T-cell (primary cell): ENCODE data around the gene KIAA1549. TPM values are rescaled to one million over a fixed set of nuclear protein-coding genes. Genes with fewer than 3 reads are reported as not detected.

Experiments used
- ATAC-seq, 4 experiments: fragments of 200-7000 bp in 3 of 4; fragments of 150-1000 bp in 1 of 4; cut with Tn5 transposase; replicated peaks in 1 of 4; 1 replicate in 3 of 4; 2 replicates in 1 of 4; pipeline ENCODE4 v1.10.0; 2021; ENCODE audit warnings: moderate library complexity in 3 of 4, mild to moderate bottlenecking in 2 of 4, moderate number of reproducible peaks in 1 of 4
- CTCF ChIA-PET, 2 donors: fragments of 300-600 bp; sonication (Branson Sonifier 250); formaldehyde crosslinking; loops; one replicate each; lab custom pipeline; 2022; ENCODE audit warnings: antibody characterized with exemption in 2 of 2; lab: Charles Lee
- POLR2A ChIA-PET, 2 donors: fragments of 300-600 bp; sonication (Branson Sonifier 250); formaldehyde crosslinking; loops; one replicate each; lab custom pipeline; 2022; ENCODE audit warnings: antibody characterized with exemption in 2 of 2; lab: Charles Lee
- DNase-seq, 35 experiments: peaks; one replicate each; pipeline versions ENCODE4 v3.0.0 to v3.0.0-alpha.2; 2013 to 2023
- H3K27ac ChIP-seq: one replicate; pipeline ENCODE4 v1.5.1; 2013; ENCODE audit warnings: low read length
- H3K27me3 ChIP-seq, 2 experiments: replicated peaks in 1 of 2; 1 replicate in 1 of 2; 2 replicates in 1 of 2; pipeline versions ENCODE4 v1.6.1 to v1.7.0; 2013; ENCODE audit warnings: low read length in 1 of 2, mixed read lengths in 1 of 2; ENCODE audit not compliant: control insufficient read depth in 2 of 2, insufficient read depth in 2 of 2; ENCODE audit errors: extremely low read depth in 1 of 2
- H3K36me3 ChIP-seq, 2 donors: 1 replicate in 1 of 2; 2 replicates in 1 of 2; pipeline versions ENCODE4 v1.6.1 to v1.7.0; 2013; ENCODE audit warnings: low read length in 1 of 2; ENCODE audit not compliant: control insufficient read depth in 2 of 2, insufficient read depth in 1 of 2; ENCODE audit errors: extremely low read depth in 1 of 2
- H3K4me1 ChIP-seq, 2 experiments: 1 replicate in 1 of 2; 2 replicates in 1 of 2; pipeline versions ENCODE4 v1.6.1 to v1.7.0; 2013; ENCODE audit warnings: low read length in 2 of 2, mixed read lengths in 1 of 2; ENCODE audit not compliant: insufficient read depth in 2 of 2, control insufficient read depth in 1 of 2; ENCODE audit errors: extremely low read depth in 1 of 2
- H3K4me3 ChIP-seq, 2 donors: 1 replicate in 1 of 2; 2 replicates in 1 of 2; pipeline versions ENCODE4 v1.5.1 to v1.7.0; 2013; ENCODE audit warnings: mild to moderate bottlenecking in 2 of 2, low read length in 1 of 2, moderate library complexity in 1 of 2; ENCODE audit not compliant: control insufficient read depth in 1 of 2; ENCODE audit errors: extremely low read depth in 1 of 2
- H3K9me3 ChIP-seq: 2 replicates; pipeline ENCODE4 v1.7.0; 2013
- H3K27ac Mint-ChIP-seq, 2 donors: one replicate each; pipeline ENCODE4 v1.8.0; 2020 to 2021; ENCODE audit warnings: mild to moderate bottlenecking in 2 of 2, mixed read lengths in 2 of 2
- H3K27me3 Mint-ChIP-seq, 2 donors: one replicate each; pipeline ENCODE4 v1.8.0; 2021 to 2022; ENCODE audit warnings: mixed read lengths in 2 of 2
- H3K36me3 Mint-ChIP-seq: one replicate; pipeline ENCODE4 v1.8.0; 2021; ENCODE audit warnings: mixed read lengths
- H3K4me1 Mint-ChIP-seq, 3 donors: one replicate each; pipeline ENCODE4 v1.8.0; 2020 to 2022; ENCODE audit warnings: mixed read lengths in 3 of 3, mild to moderate bottlenecking in 1 of 3
- H3K4me3 Mint-ChIP-seq, 3 donors: one replicate each; pipeline ENCODE4 v1.8.0; 2020 to 2022; ENCODE audit warnings: mild to moderate bottlenecking in 3 of 3, mixed read lengths in 3 of 3, moderate library complexity in 3 of 3
- H3K9me3 Mint-ChIP-seq, 3 donors: one replicate each; pipeline ENCODE4 v1.8.0; 2020 to 2022; ENCODE audit warnings: mixed read lengths in 3 of 3
- WGBS: methylation state at CpG from one replicate; pipeline ENCODE4 v1.1.5; 2013; ENCODE audit warnings: missing lambda C conversion rate; ENCODE audit not compliant: insufficient coverage; 5-methylcytosine and 5-hydroxymethylcytosine counted together
- total RNA-seq, 35 experiments: library from RNA in 6 of 35; stranded (reverse) in 6 of 35; fragments of 120-200 nt in 1 of 35; gene quantifications; one replicate each; pipeline versions ENCODE4 v1.2.1 to v1.2.4 and lab custom pipeline; 2013 to 2026

Gene KIAA1549
- total RNA-seq, 5 donors from 2014 or later (not counting 1 experiment from before 2014, with no cell fraction given), result 0.05 to 0.29 (median 0.15) TPM

DNA sequence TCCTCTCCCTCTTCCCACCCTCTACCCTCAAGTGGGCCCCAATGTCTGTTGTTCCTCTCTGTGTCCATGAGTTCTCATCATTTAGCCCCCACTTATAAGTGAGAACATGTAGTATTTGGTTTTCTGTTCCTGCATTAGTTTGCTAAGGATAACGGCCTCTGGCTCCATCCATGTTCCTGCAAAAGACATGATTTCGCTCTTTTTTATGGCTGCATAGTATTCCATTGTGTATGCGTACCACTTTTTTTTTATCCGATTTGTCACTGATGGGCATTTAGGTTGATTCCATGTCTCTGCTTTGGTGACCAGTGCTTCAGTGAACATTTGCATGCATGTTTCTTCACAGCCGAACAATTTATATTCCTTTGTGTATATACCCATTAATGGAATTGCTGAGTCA, 131.5 kb downstream of the KIAA1549 start:
- 80% methylated on average over 4 of the region's 5 CpGs for WGBS

DNA sequence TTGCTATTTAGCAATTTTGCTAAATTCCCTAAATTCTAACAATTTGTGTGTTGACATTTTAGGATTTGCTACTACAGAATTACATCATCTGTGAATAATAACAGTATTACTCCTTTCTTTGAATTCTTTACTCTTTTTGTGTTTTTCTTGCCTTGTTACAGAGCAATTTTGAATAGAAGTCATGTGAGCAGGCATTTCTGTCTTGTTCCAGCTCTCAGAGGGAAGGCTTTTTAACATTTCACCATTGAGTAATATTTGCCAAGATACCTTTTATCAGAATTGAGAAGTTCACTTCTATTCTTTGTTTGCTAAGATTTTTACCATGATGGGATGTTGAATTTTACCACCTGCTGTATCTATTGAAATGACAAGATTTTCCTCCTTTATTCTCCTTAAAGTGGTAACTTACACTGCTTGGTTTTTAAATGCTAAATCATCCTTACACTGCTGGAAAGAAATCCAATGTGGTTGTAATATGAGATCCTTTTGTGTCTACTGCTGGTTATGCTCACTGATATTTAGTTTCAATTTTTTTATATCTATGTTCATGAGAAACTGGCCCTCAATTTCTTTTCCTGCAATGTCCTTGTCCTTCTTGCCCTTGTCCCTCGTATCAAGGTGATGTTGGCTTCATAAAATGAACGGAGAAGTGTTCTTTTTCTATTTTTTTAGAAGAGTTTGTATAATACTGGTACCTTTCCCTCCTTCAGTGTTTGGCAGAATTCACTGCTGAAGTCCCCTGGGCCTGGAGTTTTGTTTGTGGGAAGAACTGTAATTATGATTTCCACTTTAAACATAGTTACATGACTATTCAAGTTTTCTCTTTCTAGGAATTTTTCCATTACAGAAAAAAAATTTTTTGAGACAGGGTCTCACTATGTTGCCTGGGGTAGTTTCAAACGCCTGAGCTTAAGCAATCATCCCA, 132.9 kb downstream of the KIAA1549 start:
- Mint-ChIP-seq H3K27ac (no peak overlapping the region), H3K9me3 (peaks cover 0 to 7% (median 0%) of the 10 kb centered on the region in 3 donors), H3K36me3 (no peaks in the 10 kb centered on the region), H3K27me3 (no peaks in the 10 kb centered on the region), H3K4me3 (no peak overlapping the region), H3K4me1 (no peaks in the 10 kb centered on the region)
- Histone ChIP-seq H3K36me3 (no peaks in the 10 kb centered on the region), H3K4me1 (no peaks in the 10 kb centered on the region), H3K27ac (no peak overlapping the region), H3K27me3 (no peaks in the 10 kb centered on the region), H3K9me3 (no peaks in the 10 kb centered on the region), H3K4me3 (no peak overlapping the region)
- ChIA-PET CTCF (no interaction called here), POLR2A (no interaction called here)
- DNase-seq (no peak), ATAC-seq (no peak)
- no CpG with 5 or more reads among the region's 3 CpGs for WGBS

More for the DNA sequence above, 131.5 kb downstream of the KIAA1549 start:
- Histone ChIP-seq H3K27ac (no peak overlapping the region), H3K36me3 (no peaks in the 10 kb centered on the region), H3K27me3 (no peaks in the 10 kb centered on the region), H3K4me3 (no peak overlapping the region), H3K9me3 (no peaks in the 10 kb centered on the region), H3K4me1 (no peaks in the 10 kb centered on the region)
- ChIA-PET POLR2A (no interaction called here), CTCF (no interaction called here)
- DNase-seq, result no peak
- H3K4me1 Mint-ChIP-seq, result no peaks in the 10 kb centered on the region
- H3K27ac Mint-ChIP-seq, result no peak overlapping the region
- peaks cover 0 to 7% (median 0%) of the 10 kb centered on the region in 3 donors for H3K9me3 Mint-ChIP-seq
- H3K36me3 Mint-ChIP-seq, result no peaks in the 10 kb centered on the region
- H3K27me3 Mint-ChIP-seq, result no peaks in the 10 kb centered on the region
- no peak overlapping the region for H3K4me3 Mint-ChIP-seq
- ATAC-seq, result no peak

DNA sequence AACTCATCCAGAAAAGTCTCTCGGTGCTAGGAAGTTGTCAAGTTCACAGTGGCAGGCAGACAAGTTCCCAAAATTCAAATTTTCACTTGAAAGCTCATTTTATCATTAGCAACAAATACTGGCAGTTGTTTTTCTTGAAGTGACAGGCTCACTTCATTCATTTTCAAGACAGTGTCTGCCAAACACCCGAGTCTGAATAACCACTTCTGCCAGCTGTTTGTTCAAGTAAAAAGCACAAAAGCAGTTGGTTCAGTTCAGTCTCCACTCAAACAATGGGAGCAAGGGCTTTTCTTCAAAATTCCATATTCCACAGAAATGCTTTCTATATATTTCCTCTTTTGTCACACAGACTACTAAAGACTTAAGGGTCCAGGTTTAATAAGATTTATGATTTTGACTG, 135.5 kb downstream of the KIAA1549 start:
- peaks cover 0 to 7% (median 0%) of the 10 kb centered on the region in 3 donors for H3K9me3 Mint-ChIP-seq
- ChIA-PET CTCF (no interaction called here), POLR2A (no interaction called here)
- no peaks in the 10 kb centered on the region for H3K36me3 Mint-ChIP-seq
- 20% methylated on average over 2 of the region's 2 CpGs for WGBS
- H3K27ac Mint-ChIP-seq, result no peak overlapping the region
- no peak overlapping the region for H3K4me3 Mint-ChIP-seq
- H3K27ac ChIP-seq, result no peak overlapping the region
- peaks cover under 1 to 6% of the 10 kb centered on the region in 2 donors for H3K27me3 Mint-ChIP-seq
- ATAC-seq, result no peak
- no peaks in the 10 kb centered on the region for H3K4me1 ChIP-seq
- no peak for DNase-seq
- no peaks in the 10 kb centered on the region for H3K36me3 ChIP-seq
- H3K4me1 Mint-ChIP-seq, result no peaks in the 10 kb centered on the region
- H3K27me3 ChIP-seq, result peaks cover 0 to 10% of the 10 kb centered on the region in 2 experiments
- no peak overlapping the region for H3K4me3 ChIP-seq
- H3K9me3 ChIP-seq, result no peaks in the 10 kb centered on the region

- Mint-ChIP-seq H3K4me3 (no peak overlapping the region), H3K9me3 (no peaks in the 10 kb centered on the region), H3K4me1 (no peaks in the 10 kb centered on the region), H3K27me3 (peaks cover 9 to 18% of the 10 kb centered on the region in 2 donors), H3K27ac (no peak overlapping the region), H3K36me3 (no peaks in the 10 kb centered on the region)
- no peaks in the 10 kb centered on the region for H3K9me3 ChIP-seq
- no peak for ATAC-seq
- peaks cover 0 to 16% of the 10 kb centered on the region in 2 experiments for H3K27me3 ChIP-seq
- 94% methylated on average over 15 of the region's 20 CpGs for WGBS
- no peak overlapping the region for H3K4me3 ChIP-seq
- ChIA-PET CTCF (no interaction called here), POLR2A (interaction anchor here in 1 of 2 donors (0.6 kb wide), 1 partner anchor 89 kb away, joined by 18 read pairs; no protein-coding TSS in a partner anchor)
- H3K36me3 ChIP-seq, result no peaks in the 10 kb centered on the region
- H3K27ac ChIP-seq, result no peak overlapping the region
- no peak for DNase-seq
- H3K4me1 ChIP-seq, result no peaks in the 10 kb centered on the region
Measured at GRCh38 chr7:138843632-138844580, 137.3 kb downstream of the KIAA1549 start.

GRCh38 chr7:138842111-138842510, 139.1 kb downstream of the KIAA1549 start:
- ATAC-seq (no peak), DNase-seq (no peak)
- H3K36me3 ChIP-seq, result no peaks in the 10 kb centered on the region
- no peak overlapping the region for H3K27ac ChIP-seq
- H3K9me3 ChIP-seq, result no peaks in the 10 kb centered on the region
- POLR2A ChIA-PET, result no interaction called here
- H3K4me1 ChIP-seq, result no peaks in the 10 kb centered on the region
- no peaks in the 10 kb centered on the region for H3K4me1 Mint-ChIP-seq
- CTCF ChIA-PET, result no interaction called here
- WGBS, result 53% methylated on average over 6 of the region's 12 CpGs
- no peaks in the 10 kb centered on the region for H3K9me3 Mint-ChIP-seq
- H3K27ac Mint-ChIP-seq, result no peak overlapping the region
- no peaks in the 10 kb centered on the region for H3K36me3 Mint-ChIP-seq
- peaks cover 9 to 18% of the 10 kb centered on the region in 2 donors for H3K27me3 Mint-ChIP-seq
- peaks cover 0 to 24% of the 10 kb centered on the region in 2 experiments for H3K27me3 ChIP-seq
- H3K4me3 ChIP-seq, result no peak overlapping the region
- H3K4me3 Mint-ChIP-seq, result no peak overlapping the region

GRCh38 chr7:138838166-138838565, 143.0 kb downstream of the KIAA1549 start:
- Mint-ChIP-seq H3K9me3 (no peaks in the 10 kb centered on the region), H3K4me1 (peaks cover 0 to 7% (median 5%) of the 10 kb centered on the region in 3 donors), H3K4me3 (no peak overlapping the region), H3K36me3 (no peaks in the 10 kb centered on the region), H3K27ac (no peak overlapping the region), H3K27me3 (peaks cover 17 to 28% of the 10 kb centered on the region in 2 donors)
- Histone ChIP-seq H3K36me3 (no peaks in the 10 kb centered on the region), H3K9me3 (no peaks in the 10 kb centered on the region), H3K27ac (no peak overlapping the region), H3K27me3 (peaks cover 0 to 39% of the 10 kb centered on the region in 2 experiments), H3K4me3 (no peak overlapping the region), H3K4me1 (no peaks in the 10 kb centered on the region)
- DNase-seq (no peak), ATAC-seq (no peak)
- ChIA-PET POLR2A (no interaction called here), CTCF (no interaction called here)
- WGBS, result 100% methylated on average over 1 of the region's 9 CpGs
